BLaER1 (cell line): ENCODE measurements around the gene RAB4A.

Source experiments
- H3K27ac ChIP-seq: shearing (Covaris generic); formaldehyde crosslinking; 2 replicates; pipeline ENCODE4 v1.8.1; 2022
- H3K27me3 ChIP-seq: shearing (Covaris generic); formaldehyde crosslinking; 2 replicates; pipeline ENCODE4 v1.8.1; 2022
- H3K36me3 ChIP-seq: shearing (Covaris generic); formaldehyde crosslinking; 2 replicates; pipeline ENCODE4 v1.8.1; 2022
- H3K4me1 ChIP-seq: shearing (Covaris generic); formaldehyde crosslinking; 2 replicates; pipeline ENCODE4 v1.8.1; 2022
- H3K4me2 ChIP-seq: shearing (Covaris generic); formaldehyde crosslinking; 2 replicates; pipeline ENCODE4 v1.8.1; 2022
- H3K4me3 ChIP-seq: shearing (Covaris generic); formaldehyde crosslinking; 2 replicates; pipeline ENCODE4 v1.8.1; 2022
- H3K9ac ChIP-seq: shearing (Covaris generic); formaldehyde crosslinking; 2 replicates; pipeline ENCODE4 v1.8.1; 2022
- H3K9me3 ChIP-seq: shearing (Covaris generic); formaldehyde crosslinking; 2 replicates; pipeline ENCODE4 v1.8.1; 2022
- H4K20me1 ChIP-seq: shearing (Covaris generic); formaldehyde crosslinking; 2 replicates; pipeline ENCODE4 v1.8.1; 2022
- Cebpa-rat ChIP-seq: shearing (Covaris generic); IDR thresholded peaks from 2 replicates; pipeline ENCODE4 v1.8.1; 2022

RAB4A gene

DNA sequence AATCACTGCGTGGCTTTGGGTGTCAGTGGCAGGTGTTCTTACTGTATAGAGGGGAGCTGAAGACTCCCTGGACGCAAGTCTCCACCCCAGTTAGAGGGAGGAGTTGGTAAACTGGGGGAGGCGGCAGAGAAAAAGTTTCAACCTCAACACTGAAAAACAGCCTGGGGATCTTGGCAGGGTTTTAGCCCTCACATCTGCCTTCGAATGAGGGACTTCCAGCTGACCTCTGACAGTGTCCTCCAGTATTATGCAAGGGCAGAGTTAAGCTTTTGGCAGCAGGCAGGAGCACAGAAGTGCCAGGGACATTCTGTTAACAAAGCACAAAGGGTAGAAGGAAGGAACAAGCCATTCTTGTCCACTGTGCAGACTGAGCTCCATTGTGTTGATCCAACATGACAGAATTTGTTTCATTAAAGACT is 41.2 kb upstream of the RAB4A start:
- Histone ChIP-seq H3K27ac (no peak overlapping the region), H3K4me1 (no peaks in the 10 kb centered on the region), H3K36me3 (no peaks in the 10 kb centered on the region), H3K4me3 (no peak overlapping the region), H3K27me3 (peaks cover 16% of the 10 kb centered on the region), H4K20me1 (no peaks in the 10 kb centered on the region), H3K9ac (no peak overlapping the region), H3K4me2 (no peak overlapping the region), H3K9me3 (no peaks in the 10 kb centered on the region)
- no peak for TF ChIP-seq Cebpa-rat

GRCh38 chr1:229230140-229230892 is 40.6 kb upstream of the RAB4A start:
- Histone ChIP-seq H3K9ac (no peak overlapping the region), H3K27ac (no peak overlapping the region), H3K36me3 (no peaks in the 10 kb centered on the region), H3K27me3 (peaks cover 16% of the 10 kb centered on the region), H4K20me1 (no peaks in the 10 kb centered on the region), H3K4me2 (no peak overlapping the region), H3K4me1 (no peaks in the 10 kb centered on the region), H3K9me3 (no peaks in the 10 kb centered on the region), H3K4me3 (no peak overlapping the region)
- no peak for TF ChIP-seq Cebpa-rat

- Histone ChIP-seq H3K9me3 (no peaks in the 10 kb centered on the region), H3K4me1 (no peaks in the 10 kb centered on the region), H3K4me2 (no peak overlapping the region), H3K36me3 (no peaks in the 10 kb centered on the region), H3K27ac (no peak overlapping the region), H3K9ac (no peak overlapping the region), H3K4me3 (no peak overlapping the region), H4K20me1 (no peaks in the 10 kb centered on the region), H3K27me3 (peaks cover 16% of the 10 kb centered on the region)
- no peak for TF ChIP-seq Cebpa-rat
These were observed 39.8 kb upstream of the RAB4A start for GRCh38 chr1:229230893-229231753.

GRCh38 chr1:229231754-229232119 is 39.2 kb upstream of the RAB4A start:
- no peaks in the 10 kb centered on the region for H3K36me3 ChIP-seq

DNA sequence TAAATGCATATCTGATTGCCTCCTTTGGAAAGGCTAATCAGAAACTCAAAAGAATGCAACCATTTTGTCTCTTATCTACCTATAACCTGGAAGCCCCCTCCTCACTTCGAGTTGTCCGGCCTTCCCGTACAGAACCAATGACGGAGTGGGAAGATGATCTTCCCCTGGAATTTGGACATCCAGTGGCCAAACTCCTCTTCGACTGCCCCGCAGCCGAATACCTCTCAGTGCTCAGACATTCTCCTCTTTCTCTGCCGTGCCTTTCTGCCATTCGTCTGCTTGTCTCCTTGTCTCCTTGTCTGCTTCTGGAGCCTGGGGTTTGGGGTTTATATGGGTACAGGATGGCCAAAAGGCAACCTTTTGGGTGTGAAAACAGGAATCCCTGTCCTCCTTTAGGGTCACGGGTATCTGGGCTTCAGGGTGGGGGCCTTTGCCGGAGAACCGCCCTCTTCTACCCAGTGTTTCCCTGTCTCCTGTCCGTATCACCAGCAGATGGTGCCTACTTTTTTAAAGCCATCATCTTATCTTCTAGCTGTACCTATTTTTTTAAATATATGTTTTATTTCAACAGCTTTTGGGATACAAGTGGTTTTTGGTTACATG is 35.9 kb upstream of the RAB4A start:
- H3K36me3 ChIP-seq = no peaks in the 10 kb centered on the region
- H3K4me2 ChIP-seq = no peak overlapping the region
- H3K9ac ChIP-seq = no peak overlapping the region
- peaks cover 5% of the 10 kb centered on the region for H3K27me3 ChIP-seq
- H4K20me1 ChIP-seq = no peaks in the 10 kb centered on the region
- no peaks in the 10 kb centered on the region for H3K9me3 ChIP-seq
- no peak overlapping the region for H3K27ac ChIP-seq
- no peaks in the 10 kb centered on the region for H3K4me1 ChIP-seq
- TF ChIP-seq Cebpa-rat = no peak
- H3K4me3 ChIP-seq = no peak overlapping the region

More at GRCh38 chr1:229231754-229232119, 39.2 kb upstream of the RAB4A start:
- TF ChIP-seq Cebpa-rat = no peak
- Histone ChIP-seq H4K20me1 (no peaks in the 10 kb centered on the region), H3K4me3 (no peak overlapping the region), H3K9ac (no peak overlapping the region), H3K4me1 (no peaks in the 10 kb centered on the region), H3K4me2 (no peak overlapping the region), H3K27me3 (peaks cover 16% of the 10 kb centered on the region), H3K27ac (no peak overlapping the region), H3K9me3 (no peaks in the 10 kb centered on the region)

DNA sequence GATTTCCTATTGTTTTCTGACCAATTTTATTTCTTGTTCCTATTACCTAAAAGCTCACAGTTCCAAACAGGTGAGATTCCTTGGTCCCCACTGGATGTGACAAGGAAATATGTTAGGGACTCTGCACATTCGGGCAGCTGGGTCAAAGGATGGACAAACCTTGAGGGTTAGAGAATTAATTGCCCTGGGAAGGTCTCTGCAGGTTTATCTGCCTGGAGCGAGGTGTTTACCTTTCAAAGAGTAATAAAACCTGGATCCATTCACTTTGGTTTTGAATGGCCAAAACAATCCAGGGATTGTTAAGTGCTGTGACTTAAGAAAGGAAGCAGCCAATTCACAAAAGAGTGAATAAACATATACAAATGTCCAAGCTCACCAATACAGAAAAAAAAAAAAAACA is 33.6 kb upstream of the RAB4A start:
- H3K27ac ChIP-seq = no peak overlapping the region

GRCh38 chr1:229238231-229238630 is 32.7 kb upstream of the RAB4A start:
- Histone ChIP-seq H3K4me3 (no peak overlapping the region), H3K27me3 (no peaks in the 10 kb centered on the region), H3K36me3 (no peaks in the 10 kb centered on the region), H4K20me1 (no peaks in the 10 kb centered on the region), H3K4me1 (no peaks in the 10 kb centered on the region), H3K27ac (no peak overlapping the region), H3K4me2 (no peak overlapping the region), H3K9me3 (0 out of 2 replicates have a peak, but pooled peaks cover 3% of the 10 kb centered on the region), H3K9ac (no peak overlapping the region)
- TF ChIP-seq Cebpa-rat = no peak

More for the DNA sequence above, 33.6 kb upstream of the RAB4A start:
- Histone ChIP-seq H3K4me2 (no peak overlapping the region), H3K27me3 (no peaks in the 10 kb centered on the region), H3K4me1 (no peaks in the 10 kb centered on the region), H3K36me3 (no peaks in the 10 kb centered on the region), H4K20me1 (no peaks in the 10 kb centered on the region), H3K9ac (no peak overlapping the region), H3K9me3 (no peaks in the 10 kb centered on the region), H3K4me3 (no peak overlapping the region)
- no peak for TF ChIP-seq Cebpa-rat

DNA sequence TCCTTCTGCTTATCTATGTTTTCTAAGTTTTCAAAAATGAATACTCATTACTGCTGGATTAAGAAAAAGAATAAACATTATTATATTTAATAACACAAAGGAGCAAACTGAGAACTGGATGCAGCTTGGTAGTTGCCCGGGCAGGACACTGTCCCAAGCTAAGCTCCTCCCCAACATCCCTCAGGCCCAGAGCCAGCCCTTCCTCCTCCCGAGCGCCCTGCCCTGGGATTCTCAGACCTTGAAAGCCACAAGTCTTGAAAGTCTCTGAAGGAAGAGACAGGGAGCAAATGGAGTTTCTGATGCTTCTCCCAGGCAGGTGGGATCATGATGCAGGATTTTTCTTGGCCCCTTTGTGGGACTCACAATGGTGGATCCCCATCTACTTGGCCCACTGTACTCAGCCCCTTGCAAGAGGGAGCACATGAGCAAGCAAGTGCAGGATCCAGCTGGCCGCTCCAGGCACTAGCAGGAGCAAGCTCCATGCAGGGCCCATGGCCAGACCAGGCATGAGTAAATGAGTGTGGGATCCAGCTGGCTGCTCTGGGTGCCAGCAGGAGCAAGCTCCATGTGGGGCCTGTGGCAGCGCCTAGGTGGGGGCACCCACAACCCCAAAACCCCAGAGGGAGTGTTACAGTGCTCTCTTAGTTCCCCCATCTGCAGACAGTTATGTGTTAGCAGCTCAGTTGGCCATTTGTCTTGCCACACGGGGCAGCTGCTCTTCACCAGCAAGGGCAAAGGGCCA is 32.1 kb upstream of the RAB4A start:
- no peak for TF ChIP-seq Cebpa-rat
- Histone ChIP-seq H3K27me3 (no peaks in the 10 kb centered on the region), H3K27ac (no peak overlapping the region)

DNA sequence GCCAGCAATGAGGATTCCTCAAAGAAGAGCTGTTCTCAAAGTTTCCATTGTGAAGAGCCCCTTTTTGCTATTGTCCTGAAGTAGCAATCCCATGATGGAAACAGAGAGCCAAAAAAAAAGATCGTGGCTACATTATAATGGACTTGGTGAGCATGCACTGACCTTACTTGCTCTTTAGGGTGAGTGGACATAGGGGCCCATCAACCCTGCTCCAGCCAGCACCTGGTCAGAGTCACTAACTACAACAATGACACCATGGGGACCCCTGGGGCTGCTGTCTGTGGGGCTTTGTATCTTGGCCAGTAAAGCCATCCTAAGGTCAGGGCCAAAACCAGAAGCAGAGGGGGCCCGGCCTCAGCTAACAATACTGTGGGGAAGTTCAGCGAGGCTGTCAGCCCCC is 30.4 kb upstream of the RAB4A start:
- peaks cover 16% of the 10 kb centered on the region for H3K9me3 ChIP-seq
- H3K27me3 ChIP-seq = no peaks in the 10 kb centered on the region
- no peaks in the 10 kb centered on the region for H4K20me1 ChIP-seq
- TF ChIP-seq Cebpa-rat = no peak
- no peaks in the 10 kb centered on the region for H3K36me3 ChIP-seq
- no peaks in the 10 kb centered on the region for H3K4me1 ChIP-seq
- H3K9ac ChIP-seq = no peak overlapping the region
- no peak overlapping the region for H3K27ac ChIP-seq
- no peak overlapping the region for H3K4me3 ChIP-seq
- H3K4me2 ChIP-seq = no peak overlapping the region

More for the DNA sequence above, 32.1 kb upstream of the RAB4A start:
- H3K36me3 ChIP-seq = no peaks in the 10 kb centered on the region
- H3K9ac ChIP-seq = no peak overlapping the region
- no peaks in the 10 kb centered on the region for H4K20me1 ChIP-seq
- no peaks in the 10 kb centered on the region for H3K4me1 ChIP-seq
- H3K9me3 ChIP-seq = peaks cover 10% of the 10 kb centered on the region
- H3K4me2 ChIP-seq = no peak overlapping the region
- no peak overlapping the region for H3K4me3 ChIP-seq
